MCF 10A (cell line): Measurements from ENCODE around the gene ABCC4. TPM values are rescaled to one million over a fixed set of nuclear protein-coding genes. Genes with fewer than 3 reads are reported as not detected.

ENCODE experiments used
- BruUV-seq: library from RNA; stranded (reverse); fragments of 400-500 nt; replicated peaks from 2 replicates; lab custom pipeline; 2021; lab: Mats Ljungman, UMichigan
- CTCF ChIA-PET: fragments of 300-600 bp; sonication (Branson Sonifier 250); formaldehyde crosslinking; extraction: SDS; loops from one replicate; lab custom pipeline; 2021; ENCODE audit warnings: antibody characterized with exemption, inconsistent platforms; lab: Yijun Ruan, JAX
- POLR2A ChIA-PET: fragments of 300-600, 350-650 bp; sonication (Branson Sonifier 250); formaldehyde crosslinking; extraction: SDS; loops from one replicate; lab custom pipeline; 2020; ENCODE audit warnings: antibody characterized with exemption, inconsistent platforms; lab: Yijun Ruan, JAX
- DNase-seq: peaks from one replicate; pipeline ENCODE4 v3.0.0-alpha.2; 2018; ENCODE audit not compliant: unreplicated experiment
- H3K27ac Mint-ChIP-seq: one replicate; pipeline ENCODE4 v1.8.0; 2022; ENCODE audit warnings: mild to moderate bottlenecking, low read depth, mixed read lengths; ENCODE audit not compliant: unreplicated experiment
- H3K27me3 Mint-ChIP-seq: one replicate; pipeline ENCODE4 v1.8.0; 2022; ENCODE audit warnings: mixed read lengths; ENCODE audit not compliant: insufficient read depth, unreplicated experiment
- H3K36me3 Mint-ChIP-seq: one replicate; pipeline ENCODE4 v1.8.0; 2022; ENCODE audit warnings: mild to moderate bottlenecking, moderate library complexity, mixed read lengths; ENCODE audit not compliant: insufficient read depth, unreplicated experiment
- H3K4me1 Mint-ChIP-seq: one replicate; pipeline ENCODE4 v1.8.0; 2022; ENCODE audit warnings: mixed read lengths; ENCODE audit not compliant: insufficient read depth, unreplicated experiment
- H3K4me3 Mint-ChIP-seq: one replicate; pipeline ENCODE4 v1.8.0; 2022; ENCODE audit warnings: mild to moderate bottlenecking, moderate library complexity, mixed read lengths; ENCODE audit not compliant: unreplicated experiment
- H3K9me3 Mint-ChIP-seq: one replicate; pipeline ENCODE4 v1.8.0; 2022; ENCODE audit warnings: mixed read lengths; ENCODE audit not compliant: unreplicated experiment
- CTCF ChIP-seq: fragments of 200-600 bp; IDR thresholded peaks from one replicate; pipeline ENCODE4 v1.8.0; 2022; ENCODE audit warnings: antibody characterized with exemption, mild to moderate bottlenecking; ENCODE audit not compliant: unreplicated experiment
- intact Hi-C: fragments of 100-400 bp; cut with micrococcal nuclease; formaldehyde crosslinking; loops from 2 replicates; pipeline ENCODE4 v1.14.1; 2022
- total RNA-seq: library from RNA; stranded (reverse); gene quantifications from 2 replicates; pipeline ENCODE4 v1.2.3, GENCODE V29; 2022

The ABCC4 gene
- total RNA-seq, 1 experiment from 2014 or later = 13.9 TPM

DNA sequence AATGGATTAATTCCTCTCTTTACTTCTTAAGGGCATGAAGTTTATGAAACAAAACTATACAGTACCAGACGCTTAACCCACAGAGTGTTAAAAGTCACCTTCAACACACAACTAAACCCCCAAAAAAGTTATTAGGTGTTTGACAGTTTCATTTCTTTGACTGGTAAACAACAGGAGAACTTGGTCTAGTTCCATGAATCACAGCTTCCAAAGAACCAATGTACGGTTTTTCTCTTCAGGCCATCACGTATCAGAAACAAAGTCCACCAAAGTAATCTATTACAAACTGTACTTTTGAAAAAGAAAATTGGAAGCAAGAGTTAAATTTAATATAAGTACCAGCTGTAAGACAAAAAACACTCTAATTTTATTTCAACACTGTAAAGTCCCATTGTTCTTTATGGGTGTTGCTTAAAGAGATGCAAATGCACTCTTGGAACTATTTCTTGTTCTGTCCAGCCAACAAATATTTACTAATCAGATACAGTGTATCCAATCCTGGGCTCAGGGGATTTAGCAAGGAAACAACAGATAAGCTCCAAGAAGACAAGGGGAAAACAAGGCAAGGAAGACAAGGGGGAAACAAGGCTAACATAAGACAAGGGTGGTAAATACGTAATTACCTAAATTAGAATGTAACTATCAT, 149.2 kb downstream of the ABCC4 start:
- Mint-ChIP-seq H3K9me3 (peaks cover 8% of the 10 kb centered on the region), H3K4me3 (no peak overlapping the region), H3K27ac (no peak overlapping the region), H3K36me3 (peaks cover 1% of the 10 kb centered on the region), H3K4me1 (peaks cover 7% of the 10 kb centered on the region), H3K27me3 (no peaks in the 10 kb centered on the region)
- no TSS peak for BruUV-seq
- CTCF ChIA-PET = interaction anchor here (1.0 to 8.6 kb wide), 5 partner anchors 9 to 533 kb away, joined by 3 to 158 read pairs (median 4); no protein-coding TSS in a partner anchor
- intact Hi-C loops = no loop called here
- DNase-seq = no peak
- no peak for TF ChIP-seq CTCF
- POLR2A ChIA-PET = interaction anchor here (0.6 to 0.7 kb wide), 2 partner anchors 50 to 510 kb away, joined by 3 read pairs; no protein-coding TSS in a partner anchor

GRCh38 chr13:95150555-95150954, 150.7 kb downstream of the ABCC4 start:
- H3K9me3 Mint-ChIP-seq = peaks cover 8% of the 10 kb centered on the region
- no peak for TF ChIP-seq CTCF
- H3K4me3 Mint-ChIP-seq = no peak overlapping the region
- H3K27ac Mint-ChIP-seq = no peak overlapping the region
- no peaks in the 10 kb centered on the region for H3K36me3 Mint-ChIP-seq
- BruUV-seq = no TSS peak
- CTCF ChIA-PET = interaction anchor here (0.6 to 2.2 kb wide), 6 partner anchors 135 to 617 kb away, joined by 3 to 11 read pairs (median 4); no protein-coding TSS in a partner anchor
- H3K4me1 Mint-ChIP-seq = peaks cover 7% of the 10 kb centered on the region
- POLR2A ChIA-PET = interaction anchor here (0.7 to 1.0 kb wide), 2 partner anchors 33 to 530 kb away, joined by 3 read pairs; no protein-coding TSS in a partner anchor
- no peaks in the 10 kb centered on the region for H3K27me3 Mint-ChIP-seq
- intact Hi-C loops = no loop called here
- DNase-seq = no peak

DNA sequence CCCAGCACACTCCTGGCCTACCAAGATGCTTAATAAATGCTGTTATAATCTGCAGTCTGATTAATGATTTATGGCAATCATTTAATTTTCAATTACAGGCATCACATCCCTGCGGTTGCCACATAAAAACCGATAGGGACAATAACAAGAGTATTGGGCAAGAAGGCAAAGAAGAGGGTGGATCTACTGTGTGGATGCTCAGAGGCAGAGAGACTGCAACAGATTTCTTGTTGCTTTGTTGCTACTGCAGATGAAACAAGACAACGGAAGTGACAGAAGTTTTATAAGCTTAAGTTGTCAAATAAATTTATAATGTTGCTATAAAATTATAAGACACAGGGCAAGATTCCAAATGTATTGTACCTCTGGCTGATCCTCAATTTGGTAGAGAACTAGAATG, 154.8 kb downstream of the ABCC4 start:
- no TSS peak for BruUV-seq

DNA sequence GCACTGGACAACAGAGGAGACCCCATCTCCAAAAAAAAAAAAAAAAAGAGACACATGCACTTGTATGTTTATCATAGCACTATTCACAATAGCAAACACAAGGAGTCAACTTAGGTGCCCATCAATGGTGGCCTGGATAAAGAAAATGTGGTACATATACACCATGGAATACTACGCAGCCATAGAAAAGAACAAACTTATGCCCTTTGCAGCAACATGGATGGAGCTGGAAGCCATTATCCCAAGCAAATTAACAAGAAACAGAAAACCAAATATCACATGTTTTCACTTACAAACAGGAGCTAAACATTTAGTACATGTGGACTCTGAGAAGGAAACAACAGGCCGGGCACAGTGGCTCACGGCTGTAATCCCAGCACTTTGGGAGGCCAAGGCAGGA, 155.7 kb downstream of the ABCC4 start:
- Mint-ChIP-seq H3K4me1 (no peaks in the 10 kb centered on the region), H3K27me3 (no peaks in the 10 kb centered on the region), H3K27ac (no peak overlapping the region), H3K4me3 (no peak overlapping the region), H3K36me3 (no peaks in the 10 kb centered on the region), H3K9me3 (no peaks in the 10 kb centered on the region)
- DNase-seq = no peak
- no peak for TF ChIP-seq CTCF
- CTCF ChIA-PET = interaction anchor here (0.6 kb wide), 1 partner anchor 667 kb away, joined by 3 read pairs; no protein-coding TSS in a partner anchor
- BruUV-seq = no TSS peak
- intact Hi-C loops = no loop called here
- POLR2A ChIA-PET = no interaction called here

More for the DNA sequence above, 154.8 kb downstream of the ABCC4 start:
- TF ChIP-seq CTCF = no peak
- ChIA-PET POLR2A (no interaction called here), CTCF (no interaction called here)
- DNase-seq = no peak
- no peaks in the 10 kb centered on the region for H3K4me1 Mint-ChIP-seq
- no peaks in the 10 kb centered on the region for H3K36me3 Mint-ChIP-seq
- H3K27me3 Mint-ChIP-seq = no peaks in the 10 kb centered on the region
- H3K27ac Mint-ChIP-seq = no peak overlapping the region
- intact Hi-C loops = no loop called here
- H3K9me3 Mint-ChIP-seq = peaks cover 5% of the 10 kb centered on the region
- no peak overlapping the region for H3K4me3 Mint-ChIP-seq
